Measurements from ENCODE around the gene EPB41L1. TPM values are rescaled to one million over a fixed set of nuclear protein-coding genes. Genes with fewer than 3 reads are reported as not detected.

EPB41L1 gene
- 10 to 100 TPM; 22.8 to 53.4 TPM for total RNA-seq

- H3K36me3 ChIP-seq (replicated peaks in 1 of 2; ENCODE audit: insufficient read depth in 1 of 2, low read depth in 2 of 2), result no peaks in the 10 kb centered on the region
- H3K4me1 ChIP-seq, result peaks cover 43% of the 10 kb centered on the region
- peak within 1 kb of the TSS in 1 of 2 donors; percentile 11 for H3K4me3 ChIP-seq
- H3K9me3 ChIP-seq, result no peaks in the 10 kb centered on the region
- ATAC-seq, result no peak
- peak within 1 kb of the TSS in 3 of 4 donors; percentile 15 to 68 (median 53) for H3K27ac ChIP-seq
- whole genome bisulfite sequencing, 2 donors, result 17 to 45% methylated on average over 12 to 48 of the region's 51 CpGs
- no peak for DNase-seq
- intact Hi-C loops (cut with DNase I), result no loop called here
- no peaks in the 10 kb centered on the region for H3K27me3 ChIP-seq
- TF ChIP-seq CTCF (IDR thresholded peaks at IDR 0.05), result no peak
Measured at GRCh38 chr20:36154700-36155628, at the start of gene EPB41L1. Gene EPB41L1, plus strand, starts transcription at chr20:36154740. Its CDS starts 19,038 bp downstream, at chr20:36173778.

GRCh38 chr20:36104856-36105255 lies 49.7 kb upstream of the EPB41L1 start:
- Histone ChIP-seq H3K4me1 (peaks cover 69% of the 10 kb centered on the region), H3K27ac (peak overlapping the region; percentile 82 to 92 (median 86)), H3K4me3 (no peak overlapping the region), H3K27me3 (no peaks in the 10 kb centered on the region), H3K36me3 (replicated peaks in 1 of 2; ENCODE audit: insufficient read depth in 1 of 2, low read depth in 2 of 2) (no peaks in the 10 kb centered on the region), H3K9me3 (no peaks in the 10 kb centered on the region)
- intact Hi-C loops (cut with DNase I), result no loop called here
- ATAC-seq (no peak), DNase-seq (no peak)
- WGBS, 2 donors, result 85 to 88% methylated on average over 10 of the region's 10 CpGs
- no peak for TF ChIP-seq CTCF (IDR thresholded peaks at IDR 0.05)
- no peak for TF ChIP-seq POLR2A (IDR thresholded peaks at IDR 0.05)

GRCh38 chr20:36105711-36106226 lies 48.8 kb upstream of the EPB41L1 start:
- WGBS, 2 donors, result 29% methylated on average over 1 of the region's 1 CpG; no CpG with 5 or more reads in 1 of the 2 donors
- H3K27me3 ChIP-seq, result no peaks in the 10 kb centered on the region
- H3K36me3 ChIP-seq (replicated peaks in 1 of 2; ENCODE audit: insufficient read depth in 1 of 2, low read depth in 2 of 2), result no peaks in the 10 kb centered on the region
- H3K4me3 ChIP-seq, result no peak overlapping the region
- H3K27ac ChIP-seq, result peak overlapping the region; percentile 82 to 92 (median 86)
- no peaks in the 10 kb centered on the region for H3K9me3 ChIP-seq
- intact Hi-C loops (cut with DNase I), result no loop called here
- DNase-seq (peak; percentile 83 to 97 (median 94)), ATAC-seq (peak; percentile 88)
- peak in 1 of 3 donors; percentile 42 for TF ChIP-seq POLR2A (IDR thresholded peaks at IDR 0.05)
- peak in 2 of 7 experiments; percentile 21 to 32 for TF ChIP-seq CTCF (IDR thresholded peaks at IDR 0.05)
- peaks cover 63% of the 10 kb centered on the region for H3K4me1 ChIP-seq

- no peak for ATAC-seq
- no peaks in the 10 kb centered on the region for H3K36me3 ChIP-seq (replicated peaks in 1 of 2; ENCODE audit: insufficient read depth in 1 of 2, low read depth in 2 of 2)
- 59 to 81% methylated on average over 3 to 5 of the region's 5 CpGs for WGBS, 2 donors
- H3K9me3 ChIP-seq, result no peaks in the 10 kb centered on the region
- H3K27me3 ChIP-seq, result no peaks in the 10 kb centered on the region
- DNase-seq, result peak in 2 of 4 donors; percentile 38
- intact Hi-C loops (cut with DNase I), result no loop called here
- H3K4me1 ChIP-seq, result peaks cover 63% of the 10 kb centered on the region
- no peak overlapping the region for H3K4me3 ChIP-seq
- peak overlapping the region; percentile 82 to 92 (median 86) for H3K27ac ChIP-seq
- TF ChIP-seq POLR2A (IDR thresholded peaks at IDR 0.05) (no peak), CTCF (IDR thresholded peaks at IDR 0.05) (no peak)
Measured at GRCh38 chr20:36106606-36107005, 47.9 kb upstream of the EPB41L1 start.

Measured in body of pancreas (tissue), 4 donors.